ENCODE results near the gene HDAC10. TPM values are rescaled to one million over a fixed set of nuclear protein-coding genes. Genes with fewer than 3 reads are reported as not detected.

Gene HDAC10
- total RNA-seq, 4 donors from 2014 or later = 1.2 to 40.5 (median 20.6) TPM

GRCh38 chr22:50211147-50211546 lies 39.9 kb downstream of the HDAC10 start:
- no peak for DNase-seq
- H3K27me3 ChIP-seq = no peaks in the 10 kb centered on the region
- H3K9me3 ChIP-seq = no peaks in the 10 kb centered on the region
- peaks cover 0 to 9% of the 10 kb centered on the region in 2 donors for H3K4me1 ChIP-seq
- H3K27ac ChIP-seq = no peak overlapping the region
- H3K4me3 ChIP-seq = no peak overlapping the region
- TF ChIP-seq CTCF (IDR thresholded peaks at IDR 0.05) = no peak
- TF ChIP-seq POLR2A (IDR thresholded peaks at IDR 0.05) = no peak
- intact Hi-C loops (cut with DNase I; ENCODE audit: low total_unique reads) = no loop called here
- H3K36me3 ChIP-seq = no peaks in the 10 kb centered on the region

- no peaks in the 10 kb centered on the region for H3K36me3 ChIP-seq
- H3K4me1 ChIP-seq = peaks cover 0 to 9% of the 10 kb centered on the region in 2 donors
- H3K4me3 ChIP-seq = no peak overlapping the region
- TF ChIP-seq POLR2A (IDR thresholded peaks at IDR 0.05) = no peak
- no peak for TF ChIP-seq CTCF (IDR thresholded peaks at IDR 0.05)
- intact Hi-C loops (cut with DNase I; ENCODE audit: low total_unique reads) = no loop called here
- H3K27ac ChIP-seq = no peak overlapping the region
- no peaks in the 10 kb centered on the region for H3K9me3 ChIP-seq
- no peak for DNase-seq
- no peaks in the 10 kb centered on the region for H3K27me3 ChIP-seq
Observed at GRCh38 chr22:50210378-50211139, 40.5 kb downstream of the HDAC10 start.

GRCh38 chr22:50209893-50210292 lies 41.2 kb downstream of the HDAC10 start:
- H3K27ac ChIP-seq = peak overlapping the region in 1 of 2 donors; percentile 29
- DNase-seq = peak; percentile 65 to 73
- TF ChIP-seq CTCF (IDR thresholded peaks at IDR 0.05) (peak; percentile 74 to 81 (median 76)), POLR2A (IDR thresholded peaks at IDR 0.05) (no peak)
- peaks cover 0 to 9% of the 10 kb centered on the region in 2 donors for H3K4me1 ChIP-seq
- intact Hi-C loops (cut with DNase I; ENCODE audit: low total_unique reads) = loop anchor here (10.0 kb wide), 1 partner anchor 285 kb away; no protein-coding TSS in a partner anchor
- H3K9me3 ChIP-seq = no peaks in the 10 kb centered on the region
- H3K36me3 ChIP-seq = no peaks in the 10 kb centered on the region
- no peaks in the 10 kb centered on the region for H3K27me3 ChIP-seq
- no peak overlapping the region for H3K4me3 ChIP-seq

- Histone ChIP-seq H3K36me3 (no peaks in the 10 kb centered on the region), H3K4me1 (peaks cover 0 to 9% of the 10 kb centered on the region in 2 donors), H3K27ac (peak overlapping the region in 1 of 2 donors; percentile 29), H3K27me3 (no peaks in the 10 kb centered on the region), H3K4me3 (no peak overlapping the region), H3K9me3 (no peaks in the 10 kb centered on the region)
- peak in 1 of 2 donors; percentile 20 for DNase-seq
- TF ChIP-seq POLR2A (IDR thresholded peaks at IDR 0.05) = no peak
- no peak for TF ChIP-seq CTCF (IDR thresholded peaks at IDR 0.05)
- intact Hi-C loops (cut with DNase I; ENCODE audit: low total_unique reads) = loop anchor here (10.0 kb wide), 1 partner anchor 284 kb away; no protein-coding TSS in a partner anchor
Observed at GRCh38 chr22:50208939-50209892, 41.8 kb downstream of the HDAC10 start.
